ENCODE results near the gene CD40.
"Not testable (repeated sequence)": the region's sequence is repeated elsewhere in the genome, so short reads cannot be mapped to it uniquely, and the experiment has no call there.

Gene CD40

GRCh38 chr20:46117704-46118467 lies at the start of gene CD40:
Gene CD40 (plus strand): TSS chr20:46118314. CDS start chr20:46118344, 30 bp downstream.
- peak; percentile 84 for DNase-seq

GRCh38 chr20:46070215-46070900 lies 47.8 kb upstream of the CD40 start:
- no peak for DNase-seq

- DNase-seq, result no peak
Observed at GRCh38 chr20:46071573-46071972, 46.5 kb upstream of the CD40 start.

- DNase-seq, result no peak
Observed at GRCh38 chr20:46073024-46073423, 45.1 kb upstream of the CD40 start.

- no peak for DNase-seq
Observed at GRCh38 chr20:46073443-46073842, 44.7 kb upstream of the CD40 start.

GRCh38 chr20:46074006-46074405 lies 44.1 kb upstream of the CD40 start:
- no peak for DNase-seq

GRCh38 chr20:46076806-46077205 lies 41.3 kb upstream of the CD40 start:
- no peak for DNase-seq

GRCh38 chr20:46077642-46078305 lies 40.3 kb upstream of the CD40 start:
- no peak for DNase-seq

- no peak for DNase-seq
Observed at GRCh38 chr20:46078954-46079353, 39.2 kb upstream of the CD40 start.

GRCh38 chr20:46081074-46081473 lies 37.0 kb upstream of the CD40 start:
- no peak for DNase-seq

- DNase-seq, result no peak
Observed at GRCh38 chr20:46083101-46083500, 35.0 kb upstream of the CD40 start.

- DNase-seq, result no peak
Observed at GRCh38 chr20:46083531-46084061, 34.5 kb upstream of the CD40 start.

GRCh38 chr20:46084805-46085178 lies 33.3 kb upstream of the CD40 start:
- DNase-seq, result no peak

- no peak for DNase-seq
Observed at GRCh38 chr20:46085179-46085851, 32.8 kb upstream of the CD40 start.

- no peak for DNase-seq
Observed at GRCh38 chr20:46087161-46087560, 31.0 kb upstream of the CD40 start.

- no peak for DNase-seq
Observed at GRCh38 chr20:46088409-46089166, 29.5 kb upstream of the CD40 start.

GRCh38 chr20:46089167-46089416 lies 29.0 kb upstream of the CD40 start:
- no peak for DNase-seq

- DNase-seq, result peak; percentile 93
Observed at GRCh38 chr20:46089417-46090388, 28.4 kb upstream of the CD40 start, which contains the start of gene NCOA5. Gene NCOA5 (minus strand): TSS chr20:46089962. CDS start chr20:46079424, 10,538 bp downstream.

GRCh38 chr20:46091622-46092535 lies 26.2 kb upstream of the CD40 start:
- DNase-seq, result not testable (repeated sequence)

- DNase-seq, result no peak
Observed at GRCh38 chr20:46093531-46093930, 24.6 kb upstream of the CD40 start.
